Left lung (tissue), 10 donors: Measurements from ENCODE around the gene STK17B. TPM values are rescaled to one million over a fixed set of nuclear protein-coding genes. Genes with fewer than 3 reads are reported as not detected.
A peak's percentile ranks its signal among the peaks of the same experiment; 100 is the strongest.

Source experiments
- ATAC-seq: fragments of 200-7000 bp; cut with Tn5 transposase; one replicate; pipeline ENCODE4 v1.9.1; 2020; ENCODE audit warnings: moderate library complexity
- DNase-seq, 4 donors: peaks; one replicate each; pipeline ENCODE4 v3.0.0-alpha.2; 2013 to 2020
- H3K27ac ChIP-seq, 2 donors: fragments of 200-600 bp; sonication (generic) in 1 of 2; one replicate each; pipeline versions ENCODE4 v1.5.0 to v1.8.0; 2020 to 2021
- H3K27me3 ChIP-seq, 2 donors: fragments of 200-600 bp; sonication (generic) in 1 of 2; one replicate each; pipeline versions ENCODE4 v1.5.0 to v1.8.0; 2020 to 2021
- H3K36me3 ChIP-seq, 2 donors: fragments of 200-600 bp; sonication (generic) in 1 of 2; one replicate each; pipeline versions ENCODE4 v1.5.0 to v1.8.0; 2020 to 2021
- H3K4me1 ChIP-seq, 2 donors: fragments of 200-600 bp; one replicate each; pipeline ENCODE4 v1.8.0; 2021
- H3K4me3 ChIP-seq, 2 donors: fragments of 200-600 bp; sonication (generic) in 1 of 2; one replicate each; pipeline versions ENCODE4 v1.5.0 to v1.8.0; 2020 to 2021; ENCODE audit warnings: mild to moderate bottlenecking in 1 of 2
- H3K9me3 ChIP-seq, 2 donors: fragments of 200-600 bp; sonication (generic) in 1 of 2; one replicate each; pipeline versions ENCODE4 v1.5.0 to v1.8.0; 2020 to 2021
- intact Hi-C, 2 donors: fragments of 100-400 bp; cut with DNase I; formaldehyde crosslinking; loops; one replicate each; pipeline versions ENCODE4 v1.11.2 to v1.14.2; 2022
- polyA plus RNA-seq, 6 donors: library from polyadenylated mRNA; unstranded; fragments of 120-200 nt; gene quantifications; one replicate each; pipeline ENCODE4 v1.2.1, GENCODE V29; 2013; ENCODE audit not compliant: insufficient read length in 6 of 6
- total RNA-seq, 2 donors: library from RNA; stranded (reverse); fragmentation: NEBNext Ultra II Directional; extraction: Animal tissue kit (Norgen Biotek cat#: 25700); gene quantifications; one replicate each; pipeline ENCODE4 v1.2.1, GENCODE V29; 2021
- TF ChIP-seq, protein P1 (sequence below), 2 donors: fragments of 200-600 bp; sonication (generic) in 1 of 2; IDR thresholded peaks; one replicate each; pipeline versions ENCODE4 v1.5.0 to v1.8.0; 2021; ENCODE audit warnings: antibody characterized with exemption in 2 of 2
- donor health status: DM: no; HTN: yes; CAD: no.
- donor health status: DM: no; HTN: no; CAD: no.

Gene STK17B
- total and polyA plus RNA-seq, 8 donors = 12.1 to 59.2 (median 15.4) TPM

- intact Hi-C loops = no loop called here
- H3K4me1 ChIP-seq = peaks cover 0 to 87% of the 10 kb centered on the region in 2 donors
Measured at GRCh38 chr2:196162586-196163175, 8.7 kb downstream of the STK17B start.

GRCh38 chr2:196160946-196161345, 10.4 kb downstream of the STK17B start:
- Histone ChIP-seq H3K36me3 (peaks cover 0 to 21% of the 10 kb centered on the region in 2 donors), H3K4me3 (no peak overlapping the region), H3K27me3 (no peaks in the 10 kb centered on the region), H3K9me3 (no peaks in the 10 kb centered on the region), H3K27ac (peak overlapping the region; percentile 27 to 83), H3K4me1 (peaks cover 0 to 73% of the 10 kb centered on the region in 2 donors)
- TF ChIP-seq, protein P1, sequence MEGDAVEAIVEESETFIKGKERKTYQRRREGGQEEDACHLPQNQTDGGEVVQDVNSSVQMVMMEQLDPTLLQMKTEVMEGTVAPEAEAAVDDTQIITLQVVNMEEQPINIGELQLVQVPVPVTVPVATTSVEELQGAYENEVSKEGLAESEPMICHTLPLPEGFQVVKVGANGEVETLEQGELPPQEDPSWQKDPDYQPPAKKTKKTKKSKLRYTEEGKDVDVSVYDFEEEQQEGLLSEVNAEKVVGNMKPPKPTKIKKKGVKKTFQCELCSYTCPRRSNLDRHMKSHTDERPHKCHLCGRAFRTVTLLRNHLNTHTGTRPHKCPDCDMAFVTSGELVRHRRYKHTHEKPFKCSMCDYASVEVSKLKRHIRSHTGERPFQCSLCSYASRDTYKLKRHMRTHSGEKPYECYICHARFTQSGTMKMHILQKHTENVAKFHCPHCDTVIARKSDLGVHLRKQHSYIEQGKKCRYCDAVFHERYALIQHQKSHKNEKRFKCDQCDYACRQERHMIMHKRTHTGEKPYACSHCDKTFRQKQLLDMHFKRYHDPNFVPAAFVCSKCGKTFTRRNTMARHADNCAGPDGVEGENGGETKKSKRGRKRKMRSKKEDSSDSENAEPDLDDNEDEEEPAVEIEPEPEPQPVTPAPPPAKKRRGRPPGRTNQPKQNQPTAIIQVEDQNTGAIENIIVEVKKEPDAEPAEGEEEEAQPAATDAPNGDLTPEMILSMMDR (IDR thresholded peaks at IDR 0.05) = no peak
- no peak for DNase-seq
- intact Hi-C loops = no loop called here
- ATAC-seq = no peak

More at GRCh38 chr2:196162586-196163175, 8.7 kb downstream of the STK17B start:
- Histone ChIP-seq H3K27me3 (no peaks in the 10 kb centered on the region), H3K9me3 (no peaks in the 10 kb centered on the region), H3K36me3 (peaks cover 0 to 15% of the 10 kb centered on the region in 2 donors), H3K27ac (no peak overlapping the region), H3K4me3 (no peak overlapping the region)
- ATAC-seq = no peak
- TF ChIP-seq, protein P1 (IDR thresholded peaks at IDR 0.05) = no peak
- DNase-seq = no peak

- Histone ChIP-seq H3K4me1 (peaks cover 0 to 65% of the 10 kb centered on the region in 2 donors), H3K36me3 (peaks cover 0 to 28% of the 10 kb centered on the region in 2 donors), H3K4me3 (no peak overlapping the region), H3K27me3 (no peaks in the 10 kb centered on the region), H3K27ac (peak overlapping the region; percentile 27 to 83), H3K9me3 (no peaks in the 10 kb centered on the region)
- DNase-seq (peak in 3 of 4 donors; percentile 15 to 61 (median 39)), ATAC-seq (peak; percentile 92)
- intact Hi-C loops = no loop called here
- TF ChIP-seq, protein P1 (IDR thresholded peaks at IDR 0.05) = no peak
Measured at GRCh38 chr2:196160101-196160500, 11.3 kb downstream of the STK17B start.

GRCh38 chr2:196159221-196159892, 12.0 kb downstream of the STK17B start:
- DNase-seq (no peak), ATAC-seq (no peak)
- Histone ChIP-seq H3K36me3 (peaks cover 0 to 35% of the 10 kb centered on the region in 2 donors), H3K27ac (peak overlapping the region in 1 of 2 donors; percentile 83), H3K4me3 (no peak overlapping the region), H3K9me3 (no peaks in the 10 kb centered on the region), H3K4me1 (peaks cover 0 to 61% of the 10 kb centered on the region in 2 donors), H3K27me3 (no peaks in the 10 kb centered on the region)
- TF ChIP-seq, protein P1 (IDR thresholded peaks at IDR 0.05) = no peak
- intact Hi-C loops = no loop called here

GRCh38 chr2:196155575-196155974, 15.8 kb downstream of the STK17B start:
- Histone ChIP-seq H3K4me1 (peaks cover 0 to 32% of the 10 kb centered on the region in 2 donors), H3K36me3 (peaks cover 0 to 39% of the 10 kb centered on the region in 2 donors), H3K4me3 (no peak overlapping the region), H3K9me3 (no peaks in the 10 kb centered on the region), H3K27me3 (no peaks in the 10 kb centered on the region), H3K27ac (no peak overlapping the region)
- ATAC-seq = no peak
- TF ChIP-seq, protein P1 (IDR thresholded peaks at IDR 0.05) = no peak
- intact Hi-C loops = no loop called here
- no peak for DNase-seq
